Natural killer cell (primary cell): ENCODE measurements around the gene PGAM1. TPM values are rescaled to one million over a fixed set of nuclear protein-coding genes. Genes with fewer than 3 reads are reported as not detected.

Experiments
- ATAC-seq, 3 donors: fragments of 150-1000 bp in 2 of 3; fragments of 200-7000 bp in 1 of 3; cut with Tn5 transposase; 1 replicate in 1 of 3; 2 replicates in 2 of 3; pipeline ENCODE4 v1.10.0; 2021; ENCODE audit warnings: mild to moderate bottlenecking in 2 of 3, moderate library complexity in 2 of 3
- DNase-seq, 2 donors: peaks; one replicate each; pipeline versions ENCODE4 v3.0.0 to v3.0.0-alpha.2; 2013 to 2021; ENCODE audit warnings: mixed read lengths in 1 of 2
- H3K27ac ChIP-seq: one replicate; pipeline ENCODE4 v1.5.1; 2013; ENCODE audit warnings: mild to moderate bottlenecking, low read length
- H3K27me3 ChIP-seq: one replicate; pipeline ENCODE4 v1.6.1; 2013; ENCODE audit warnings: low read length; ENCODE audit not compliant: control insufficient read depth, insufficient read depth
- H3K36me3 ChIP-seq: one replicate; pipeline ENCODE4 v1.6.1; 2013; ENCODE audit warnings: low read length; ENCODE audit not compliant: control insufficient read depth, insufficient read depth
- H3K4me1 ChIP-seq: one replicate; pipeline ENCODE4 v1.6.1; 2013; ENCODE audit warnings: low read length; ENCODE audit not compliant: control insufficient read depth, insufficient read depth
- H3K4me3 ChIP-seq: one replicate; pipeline ENCODE4 v1.5.1; 2013; ENCODE audit warnings: low read length
- H3K9me3 ChIP-seq: one replicate; pipeline ENCODE4 v1.6.1; 2013; ENCODE audit warnings: low read length; ENCODE audit not compliant: control insufficient read depth, insufficient read depth
- H3K27ac Mint-ChIP-seq, 2 donors: one replicate each; pipeline ENCODE4 v1.8.0; 2022; ENCODE audit warnings: mild to moderate bottlenecking in 2 of 2, mixed read lengths in 2 of 2, moderate library complexity in 1 of 2
- H3K27me3 Mint-ChIP-seq, 2 donors: one replicate each; pipeline ENCODE4 v1.8.0; 2022; ENCODE audit warnings: low read depth in 2 of 2, mixed read lengths in 2 of 2
- H3K36me3 Mint-ChIP-seq: one replicate; pipeline ENCODE4 v1.8.0; 2022; ENCODE audit warnings: mixed read lengths
- H3K4me1 Mint-ChIP-seq, 2 donors: one replicate each; pipeline ENCODE4 v1.8.0; 2022; ENCODE audit warnings: mixed read lengths in 2 of 2
- H3K4me3 Mint-ChIP-seq: one replicate; pipeline ENCODE4 v1.8.0; 2022; ENCODE audit warnings: mild to moderate bottlenecking, moderate library complexity, mixed read lengths
- H3K9me3 Mint-ChIP-seq, 2 donors: one replicate each; pipeline ENCODE4 v1.8.0; 2022; ENCODE audit warnings: mixed read lengths in 2 of 2
- CTCF ChIP-seq: fragments of 200-600 bp; IDR thresholded peaks from one replicate; pipeline ENCODE4 v1.8.0; 2022; ENCODE audit warnings: antibody characterized with exemption
- WGBS: methylation state at CpG from one replicate; pipeline ENCODE4 v1.1.7; 2013; ENCODE audit warnings: missing lambda C conversion rate; ENCODE audit not compliant: insufficient coverage; 5-methylcytosine and 5-hydroxymethylcytosine counted together
- intact Hi-C: fragments of 100-400 bp; cut with micrococcal nuclease; formaldehyde crosslinking; loops from one replicate; pipeline ENCODE4 v1.14.2; 2022
- total RNA-seq, 4 donors: library from RNA; stranded (reverse); fragments of 120-200 nt in 1 of 4; gene quantifications; one replicate each; pipeline versions ENCODE4 v1.2.3 to v1.2.4, GENCODE V29; 2013 to 2022

Gene PGAM1
- total RNA-seq, 3 donors from 2014 or later (not counting 1 experiment from before 2014, with no cell fraction given) = 92.6 to 104 (median 96.0) TPM

GRCh38 chr10:97426776-97427570, 982 bp downstream of the PGAM1 start:
- ATAC-seq (no peak), DNase-seq (peak in 1 of 2 donors; percentile 40)
- Histone ChIP-seq H3K4me1 (peaks cover 38% of the 10 kb centered on the region), H3K4me3 (peak overlapping the region; percentile 88), H3K27me3 (no peaks in the 10 kb centered on the region), H3K36me3 (peaks cover 20% of the 10 kb centered on the region), H3K9me3 (no peaks in the 10 kb centered on the region), H3K27ac (peak overlapping the region; percentile 79)
- Mint-ChIP-seq H3K4me3 (peak overlapping the region; percentile 88), H3K4me1 (peaks cover 19 to 37% of the 10 kb centered on the region in 2 donors), H3K36me3 (no peaks in the 10 kb centered on the region), H3K27me3 (no peaks in the 10 kb centered on the region), H3K27ac (peak overlapping the region; percentile 86 to 95), H3K9me3 (no peaks in the 10 kb centered on the region)
- TF ChIP-seq CTCF = no peak
- 30% methylated on average over 32 of the region's 34 CpGs for WGBS
- intact Hi-C loops = loop anchor here (1.0 to 5.0 kb wide), 3 partner anchors 19 to 70 kb away; partner anchors contain the start of genes EXOSC1, MMS19, UBTD1 and ZDHHC16

- Histone ChIP-seq H3K27ac (peak overlapping the region; percentile 9), H3K27me3 (no peaks in the 10 kb centered on the region), H3K9me3 (no peaks in the 10 kb centered on the region), H3K36me3 (peaks cover 22% of the 10 kb centered on the region), H3K4me1 (peaks cover 38% of the 10 kb centered on the region), H3K4me3 (no peak overlapping the region)
- peak overlapping the region; percentile 86 to 95 for H3K27ac Mint-ChIP-seq
- intact Hi-C loops = loop anchor here (5.0 kb wide), 1 partner anchor 70 kb away; the partner anchor contains the start of genes MMS19 and UBTD1
- WGBS = 66% methylated on average over 8 of the region's 9 CpGs
- no peaks in the 10 kb centered on the region for H3K27me3 Mint-ChIP-seq
- no peaks in the 10 kb centered on the region for H3K36me3 Mint-ChIP-seq
- peaks cover 19 to 37% of the 10 kb centered on the region in 2 donors for H3K4me1 Mint-ChIP-seq
- no peak for ATAC-seq
- peak in 1 of 2 donors; percentile 54 for DNase-seq
- no peak for TF ChIP-seq CTCF
- H3K9me3 Mint-ChIP-seq = no peaks in the 10 kb centered on the region
- H3K4me3 Mint-ChIP-seq = peak overlapping the region; percentile 88
These were observed 1.7 kb downstream of the PGAM1 start for GRCh38 chr10:97427571-97428179.

GRCh38 chr10:97428572-97428981, 2.6 kb downstream of the PGAM1 start:
- H3K27ac ChIP-seq = peak overlapping the region; percentile 37
- DNase-seq (peak in 1 of 2 donors; percentile 60), ATAC-seq (no peak)
- H3K36me3 ChIP-seq = peaks cover 26% of the 10 kb centered on the region
- WGBS = 66% methylated on average over 2 of the region's 4 CpGs
- H3K4me3 ChIP-seq = no peak overlapping the region
- no peaks in the 10 kb centered on the region for H3K9me3 ChIP-seq
- no peaks in the 10 kb centered on the region for H3K27me3 ChIP-seq
- H3K4me1 ChIP-seq = peaks cover 33% of the 10 kb centered on the region
- Mint-ChIP-seq H3K36me3 (no peaks in the 10 kb centered on the region), H3K9me3 (no peaks in the 10 kb centered on the region), H3K27ac (peak overlapping the region; percentile 34 to 95), H3K4me1 (peaks cover 19 to 32% of the 10 kb centered on the region in 2 donors), H3K4me3 (peak overlapping the region; percentile 40), H3K27me3 (no peaks in the 10 kb centered on the region)
- no peak for TF ChIP-seq CTCF
- intact Hi-C loops = loop anchor here (5.0 kb wide), 1 partner anchor 69 kb away; the partner anchor contains the start of genes MMS19 and UBTD1
